Kidney (tissue), 14 donors: Measurements from ENCODE around the gene CSAG1. TPM values are rescaled to one million over a fixed set of nuclear protein-coding genes. Genes with fewer than 3 reads are reported as not detected.
"Not testable (repeated sequence)": the region's sequence is repeated elsewhere in the genome, so short reads cannot be mapped to it uniquely, and the experiment has no call there.

ENCODE experiments used
- DNase-seq, 5 donors: peaks; one replicate each; pipeline ENCODE4 v3.0.0-alpha.2; 2013 to 2020
- FAIRE-seq: peaks from 2 replicates; lab custom pipeline; 2012; peaks lifted over from hg19 to GRCh38; lab: Jason Lieb, UNC
- H3K27ac ChIP-seq, 2 donors: one replicate each; pipeline ENCODE4 v1.7.0; 2013; ENCODE audit warnings: low read depth in 2 of 2, low read length in 2 of 2, inconsistent platforms in 1 of 2
- H3K27me3 ChIP-seq: one replicate; pipeline ENCODE4 v1.7.1; 2013; ENCODE audit warnings: low read length, inconsistent platforms; ENCODE audit not compliant: control insufficient read depth, insufficient read depth
- H3K36me3 ChIP-seq, 3 donors: one replicate each; pipeline versions ENCODE4 v1.7.0 to v1.7.1; 2013; ENCODE audit warnings: low read length in 3 of 3, control low read depth in 1 of 3, inconsistent platforms in 1 of 3; ENCODE audit not compliant: insufficient read depth in 3 of 3, control insufficient read depth in 2 of 3
- H3K4me1 ChIP-seq, 3 donors: one replicate each; pipeline versions ENCODE4 v1.7.0 to v1.7.1; 2013; ENCODE audit warnings: low read length in 3 of 3, inconsistent platforms in 1 of 3, low read depth in 1 of 3; ENCODE audit not compliant: control insufficient read depth in 2 of 3, insufficient read depth in 2 of 3
- H3K4me3 ChIP-seq, 3 donors: one replicate each; pipeline versions ENCODE4 v1.7.0 to v1.8.1; 2013; ENCODE audit warnings: low read length in 3 of 3, control low read depth in 1 of 3, inconsistent platforms in 1 of 3
- H3K9ac ChIP-seq, 3 donors: one replicate each; pipeline versions ENCODE4 v1.7.0 to v1.7.1; 2013; ENCODE audit warnings: low read length in 3 of 3, control low read depth in 1 of 3, inconsistent platforms in 1 of 3
- H3K9me3 ChIP-seq, 3 donors: one replicate each; pipeline versions ENCODE4 v1.7.0 to v1.7.1; 2013; ENCODE audit warnings: low read length in 3 of 3, control low read depth in 1 of 3, inconsistent platforms in 1 of 3; ENCODE audit not compliant: control insufficient read depth in 2 of 3, insufficient read depth in 1 of 3
- intact Hi-C: fragments of 100-400 bp; cut with DNase I; formaldehyde crosslinking; loops from one replicate; pipeline ENCODE4 v1.11.1; 2022
- polyA plus RNA-seq: library from polyadenylated mRNA; stranded (reverse); fragments of 350-450 nt; fragmentation: Illumina TruSeq; extraction: RNeasy Lipid Tissue Mini Kit (QIAGEN cat#74804); gene quantifications from one replicate; pipeline ENCODE4 v1.2.3, GENCODE V29; 2014; ENCODE audit warnings: low read depth, low replicate concordance; ENCODE audit not compliant: insufficient read depth
- total RNA-seq: library from RNA; stranded (reverse); fragmentation: NEBNext Ultra II Directional; extraction: Animal tissue kit (Norgen Biotek cat#: 25700); gene quantifications from one replicate; pipeline ENCODE4 v1.2.1, GENCODE V29; 2021
- TF ChIP-seq, protein P1 (sequence below): IDR thresholded peaks from 3 replicates; pipeline ENCODE4 v1.5.1; 2012; ENCODE audit warnings: mild to moderate bottlenecking, moderate library complexity, borderline replicate concordance; ENCODE audit not compliant: insufficient read depth; ENCODE audit errors: extremely low read depth
- donor health status: control.
- donor health status: control.
- donor health status: control.
- donor health status: control.
- donor health status: control.
- donor health status: DM: yes; HTN: yes; CAD: no.
- donor health status: Normal renal cell carcinoma (clear cell type).

The CSAG1 gene
- total and polyA plus RNA-seq, 2 donors from 2014 or later, result not detected

DNA sequence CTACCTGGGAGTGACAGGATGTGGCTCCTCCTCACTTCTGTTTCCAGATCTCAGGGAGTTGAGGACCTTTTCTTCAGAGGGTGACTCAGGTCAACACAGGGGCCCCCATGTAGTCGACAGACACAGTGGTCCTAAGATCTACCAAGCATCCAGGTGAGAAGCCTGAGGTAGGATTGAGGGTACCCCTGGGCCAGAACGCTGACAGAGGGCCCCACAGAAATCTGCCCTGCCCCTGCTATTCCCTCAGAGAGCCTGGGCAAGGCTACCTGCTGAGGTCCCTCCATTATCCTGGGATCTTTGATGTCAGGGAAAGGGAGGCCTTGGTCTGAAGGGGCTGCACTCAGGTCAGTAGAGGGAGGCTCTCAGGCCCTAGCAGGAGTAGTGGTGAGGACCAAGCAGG is 1.6 kb upstream of the CSAG1 start:
- intact Hi-C loops, result no loop called here
- no peaks in the 10 kb centered on the region for H3K27me3 ChIP-seq
- no peaks in the 10 kb centered on the region for H3K4me1 ChIP-seq
- no peaks in the 10 kb centered on the region for H3K36me3 ChIP-seq
- TF ChIP-seq, protein P1, sequence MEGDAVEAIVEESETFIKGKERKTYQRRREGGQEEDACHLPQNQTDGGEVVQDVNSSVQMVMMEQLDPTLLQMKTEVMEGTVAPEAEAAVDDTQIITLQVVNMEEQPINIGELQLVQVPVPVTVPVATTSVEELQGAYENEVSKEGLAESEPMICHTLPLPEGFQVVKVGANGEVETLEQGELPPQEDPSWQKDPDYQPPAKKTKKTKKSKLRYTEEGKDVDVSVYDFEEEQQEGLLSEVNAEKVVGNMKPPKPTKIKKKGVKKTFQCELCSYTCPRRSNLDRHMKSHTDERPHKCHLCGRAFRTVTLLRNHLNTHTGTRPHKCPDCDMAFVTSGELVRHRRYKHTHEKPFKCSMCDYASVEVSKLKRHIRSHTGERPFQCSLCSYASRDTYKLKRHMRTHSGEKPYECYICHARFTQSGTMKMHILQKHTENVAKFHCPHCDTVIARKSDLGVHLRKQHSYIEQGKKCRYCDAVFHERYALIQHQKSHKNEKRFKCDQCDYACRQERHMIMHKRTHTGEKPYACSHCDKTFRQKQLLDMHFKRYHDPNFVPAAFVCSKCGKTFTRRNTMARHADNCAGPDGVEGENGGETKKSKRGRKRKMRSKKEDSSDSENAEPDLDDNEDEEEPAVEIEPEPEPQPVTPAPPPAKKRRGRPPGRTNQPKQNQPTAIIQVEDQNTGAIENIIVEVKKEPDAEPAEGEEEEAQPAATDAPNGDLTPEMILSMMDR, result no peak
- FAIRE-seq (no peak), DNase-seq (peak in 1 of 5 donors; percentile 18)
- no peaks in the 10 kb centered on the region for H3K9me3 ChIP-seq
- no peak overlapping the region for H3K4me3 ChIP-seq
- no peak overlapping the region for H3K27ac ChIP-seq
- no peak overlapping the region for H3K9ac ChIP-seq

DNA sequence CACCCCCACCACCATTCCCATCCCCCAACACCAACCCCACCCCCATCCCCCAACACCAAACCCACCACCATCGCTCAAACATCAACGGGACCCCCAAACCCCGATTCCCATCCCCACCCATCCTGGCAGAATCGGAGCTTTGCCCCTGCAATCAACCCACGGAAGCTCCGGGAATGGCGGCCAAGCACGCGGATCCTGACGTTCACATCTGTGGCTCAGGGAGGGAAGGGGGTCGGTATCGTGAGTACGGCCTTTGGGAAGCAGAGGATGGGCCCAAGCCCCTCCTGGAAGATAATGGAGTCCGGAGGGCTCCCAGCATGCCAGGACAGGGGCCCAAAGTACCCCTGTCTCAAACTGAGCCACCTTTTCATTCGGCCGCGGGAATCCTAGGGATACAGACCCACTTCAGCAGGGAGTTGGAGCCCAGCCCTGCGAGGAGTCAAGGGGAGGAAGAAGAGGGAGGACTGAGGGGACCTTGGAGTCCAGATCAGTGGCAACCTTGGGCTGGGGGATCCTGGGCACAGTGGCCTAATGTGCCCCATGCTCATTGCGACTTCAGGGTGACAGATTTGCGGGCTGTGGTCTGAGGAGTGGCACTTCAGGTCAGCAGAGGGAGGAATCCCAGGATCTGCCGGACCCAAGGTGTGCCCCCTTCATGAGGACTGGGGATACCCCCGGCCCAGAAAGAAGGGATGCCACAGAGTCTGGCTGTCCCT is 780 bp upstream of the CSAG1 start:
- H3K4me1 ChIP-seq, H3K9me3 ChIP-seq, H3K9ac ChIP-seq, H3K27me3 ChIP-seq, H3K36me3 ChIP-seq, H3K4me3 ChIP-seq, intact Hi-C loops, H3K27ac ChIP-seq, FAIRE-seq: not testable (repeated sequence)
- peak in 1 of 5 donors; percentile 29 for DNase-seq

DNA sequence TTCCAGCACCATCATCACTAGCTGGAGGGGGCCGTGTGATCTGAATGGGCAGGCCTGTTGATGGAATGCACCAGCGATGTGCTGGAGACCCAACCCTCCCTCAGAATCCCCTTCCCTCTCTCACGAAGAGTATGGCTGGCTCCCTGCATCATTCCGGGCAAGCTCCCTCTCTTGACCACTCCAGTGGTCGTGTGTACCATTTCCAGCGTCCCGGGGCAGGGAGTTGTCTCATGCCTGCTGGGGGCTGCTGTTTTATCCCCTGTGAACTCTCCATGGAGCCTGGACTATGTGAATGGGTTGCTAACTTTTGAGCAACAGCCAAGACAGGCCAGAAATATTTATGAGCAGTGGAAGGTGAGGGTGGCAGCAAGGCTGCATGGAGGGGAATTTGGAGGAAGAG is 8.1 kb downstream of the CSAG1 start:
- Histone ChIP-seq H3K9me3 (no peaks in the 10 kb centered on the region), H3K27me3 (no peaks in the 10 kb centered on the region), H3K27ac (no peak overlapping the region), H3K36me3 (no peaks in the 10 kb centered on the region), H3K4me3 (no peak overlapping the region), H3K4me1 (no peaks in the 10 kb centered on the region), H3K9ac (no peak overlapping the region)
- DNase-seq, result peak in 1 of 5 donors; percentile 34
- intact Hi-C loops, result no loop called here
- TF ChIP-seq, protein P1, result no peak
- no peak for FAIRE-seq

DNA sequence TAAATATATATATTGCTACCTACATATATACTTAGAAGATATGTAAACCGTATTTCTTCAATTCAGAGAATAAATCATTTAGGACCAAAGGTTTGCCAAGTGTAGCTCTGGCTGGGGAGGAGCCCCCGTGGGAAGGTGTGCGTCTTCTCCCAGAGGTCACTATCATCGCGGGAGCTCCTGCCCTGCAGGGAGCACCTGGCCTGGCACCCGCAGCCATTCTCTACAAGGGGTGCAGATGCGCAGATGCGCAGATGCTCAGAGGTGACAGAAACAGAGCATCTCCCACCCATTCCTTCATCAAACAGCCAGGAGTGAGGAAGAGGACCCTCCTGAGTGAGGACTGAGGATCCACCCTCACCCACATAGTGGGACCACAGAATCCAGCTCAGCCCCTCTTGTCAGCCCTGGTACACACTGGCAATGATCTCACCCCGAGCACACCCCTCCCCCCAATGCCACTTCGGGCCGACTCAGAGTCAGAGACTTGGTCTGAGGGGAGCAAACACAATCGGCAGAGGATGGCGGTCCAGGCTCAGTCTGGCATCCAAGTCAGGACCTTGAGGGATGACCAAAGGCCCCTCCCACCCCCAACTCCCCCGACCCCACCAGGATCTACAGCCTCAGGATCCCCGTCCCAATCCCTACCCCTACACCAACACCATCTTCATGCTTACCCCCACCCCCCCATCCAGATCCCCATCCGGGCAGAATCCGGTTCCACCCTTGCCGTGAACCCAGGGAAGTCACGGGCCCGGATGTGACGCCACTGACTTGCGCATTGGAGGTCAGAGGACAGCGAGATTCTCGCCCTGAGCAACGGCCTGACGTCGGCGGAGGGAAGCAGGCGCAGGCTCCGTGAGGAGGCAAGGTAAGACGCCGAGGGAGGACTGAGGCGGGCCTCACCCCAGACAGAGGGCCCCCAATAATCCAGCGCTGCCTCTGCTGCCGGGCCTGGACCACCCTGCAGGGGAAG is 19.4 kb downstream of the CSAG1 start, which contains the start of gene MAGEA2B:
MAGEA2B (plus strand) TSS at position 814 of the 973 bp plus-strand sequence. CDS start 2,479 bp downstream, outside the sequence.
- H3K4me3 ChIP-seq, H3K9me3 ChIP-seq, H3K27ac ChIP-seq, H3K9ac ChIP-seq, H3K27me3 ChIP-seq, FAIRE-seq, intact Hi-C loops, DNase-seq, H3K4me1 ChIP-seq, H3K36me3 ChIP-seq: not testable (repeated sequence)

DNA sequence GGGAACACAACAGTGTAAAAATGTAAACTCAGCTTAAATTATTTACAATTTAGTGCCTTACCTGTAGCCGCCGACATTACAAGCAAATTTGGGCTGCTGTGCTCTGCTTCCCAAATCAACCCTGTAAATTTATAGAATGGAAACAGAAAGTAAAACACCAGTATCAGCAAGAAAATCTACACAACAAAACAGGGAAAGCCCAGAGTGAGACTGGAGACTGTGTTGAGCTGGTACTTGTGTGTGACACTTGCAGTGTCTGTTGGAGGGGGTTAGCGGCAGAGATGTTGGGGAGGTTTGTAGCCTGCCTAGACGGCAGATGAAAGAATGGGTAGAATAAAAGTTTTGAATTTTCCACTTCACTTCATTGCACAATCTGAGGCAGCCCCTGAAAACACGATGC is 20.3 kb downstream of the CSAG1 start:
- intact Hi-C loops, H3K27ac ChIP-seq, H3K27me3 ChIP-seq, DNase-seq, H3K4me1 ChIP-seq, FAIRE-seq, H3K36me3 ChIP-seq, H3K9me3 ChIP-seq, H3K9ac ChIP-seq, H3K4me3 ChIP-seq: not testable (repeated sequence)

DNA sequence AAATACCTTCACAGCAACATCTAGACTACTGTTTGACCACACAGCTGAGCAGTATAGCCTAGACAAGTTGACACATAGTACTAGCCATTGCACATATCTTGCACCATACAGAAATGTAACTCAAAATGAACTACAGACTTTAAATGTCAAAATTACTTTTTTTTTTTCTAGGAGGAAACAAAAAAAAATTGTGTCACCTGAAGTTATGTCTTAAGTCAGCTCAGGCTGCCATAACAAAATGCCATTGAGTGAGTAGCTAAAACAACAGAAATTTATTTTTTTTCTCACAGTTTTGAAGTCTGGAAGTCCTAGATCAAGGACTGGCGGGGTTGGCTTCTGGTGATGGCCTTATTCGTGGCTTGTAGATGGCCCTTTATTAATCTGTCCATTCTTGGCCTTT is 24.3 kb downstream of the CSAG1 start, which contains the start of gene CSAG2:
CSAG2 (minus strand) TSS at position 101 of the 400 bp plus-strand sequence. CDS start 161 bp downstream, outside the sequence.
- H3K27ac ChIP-seq, H3K27me3 ChIP-seq, H3K9me3 ChIP-seq, H3K9ac ChIP-seq, H3K4me1 ChIP-seq, H3K36me3 ChIP-seq, DNase-seq, intact Hi-C loops, H3K4me3 ChIP-seq: not testable (repeated sequence)
- FAIRE-seq, result peak; percentile 33
